Measurements from ENCODE around the gene PTP4A1.

- TF ChIP-seq GATA2 (IDR thresholded peaks at IDR 0.05; ENCODE audit: low read depth, low read length) (no peak), GATA3 (IDR thresholded peaks at IDR 0.05; ENCODE audit: low read depth, low read length) (no peak)
These were observed 15.9 kb upstream of the PTP4A1 start for GRCh38 chr6:63556369-63556768.

Measured in SH-SY5Y (cell line).